Measurements from ENCODE around the gene IFI27L1. TPM values are rescaled to one million over a fixed set of nuclear protein-coding genes. Genes with fewer than 3 reads are reported as not detected.

Gene IFI27L1
- total RNA-seq, 1 experiment from 2014 or later = 19.6 TPM

DNA sequence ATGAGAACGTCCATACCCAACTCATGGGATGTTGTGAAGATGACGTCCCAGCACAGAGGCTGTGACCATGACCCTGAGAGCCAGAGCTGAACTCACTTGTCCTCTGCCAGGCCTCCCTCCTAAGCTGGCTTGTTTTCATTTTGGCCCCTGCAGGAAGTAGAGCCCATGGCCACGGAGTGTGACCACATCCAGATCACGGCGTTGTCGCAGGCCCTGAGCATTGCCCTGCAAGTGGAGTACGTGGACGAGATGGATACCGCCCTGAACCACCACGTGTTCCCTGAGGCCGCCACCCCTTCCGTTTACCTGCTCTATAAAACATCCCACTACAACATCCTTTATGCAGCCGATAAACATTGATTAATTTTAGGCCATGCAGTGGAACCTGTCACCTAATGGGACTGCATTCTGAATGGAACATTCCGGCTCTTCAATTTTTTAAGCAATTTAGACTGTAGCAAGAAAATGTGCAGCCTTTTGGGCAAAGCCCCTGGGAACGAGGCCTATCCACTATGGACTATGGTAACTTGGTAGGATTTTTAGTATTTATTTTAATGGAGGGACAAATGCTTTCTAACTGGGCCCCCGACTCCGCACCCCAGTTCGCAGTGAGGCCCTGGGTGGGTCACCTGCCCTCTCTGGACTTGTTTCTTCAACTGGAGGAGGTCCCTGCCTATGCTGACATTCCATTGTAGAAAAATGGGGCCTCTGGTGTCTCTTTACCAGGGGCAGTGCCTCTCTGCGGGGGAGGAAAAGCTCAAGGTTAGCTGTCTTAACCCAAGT, 35.4 kb upstream of the IFI27L1 start:
- TF ChIP-seq, protein P1, sequence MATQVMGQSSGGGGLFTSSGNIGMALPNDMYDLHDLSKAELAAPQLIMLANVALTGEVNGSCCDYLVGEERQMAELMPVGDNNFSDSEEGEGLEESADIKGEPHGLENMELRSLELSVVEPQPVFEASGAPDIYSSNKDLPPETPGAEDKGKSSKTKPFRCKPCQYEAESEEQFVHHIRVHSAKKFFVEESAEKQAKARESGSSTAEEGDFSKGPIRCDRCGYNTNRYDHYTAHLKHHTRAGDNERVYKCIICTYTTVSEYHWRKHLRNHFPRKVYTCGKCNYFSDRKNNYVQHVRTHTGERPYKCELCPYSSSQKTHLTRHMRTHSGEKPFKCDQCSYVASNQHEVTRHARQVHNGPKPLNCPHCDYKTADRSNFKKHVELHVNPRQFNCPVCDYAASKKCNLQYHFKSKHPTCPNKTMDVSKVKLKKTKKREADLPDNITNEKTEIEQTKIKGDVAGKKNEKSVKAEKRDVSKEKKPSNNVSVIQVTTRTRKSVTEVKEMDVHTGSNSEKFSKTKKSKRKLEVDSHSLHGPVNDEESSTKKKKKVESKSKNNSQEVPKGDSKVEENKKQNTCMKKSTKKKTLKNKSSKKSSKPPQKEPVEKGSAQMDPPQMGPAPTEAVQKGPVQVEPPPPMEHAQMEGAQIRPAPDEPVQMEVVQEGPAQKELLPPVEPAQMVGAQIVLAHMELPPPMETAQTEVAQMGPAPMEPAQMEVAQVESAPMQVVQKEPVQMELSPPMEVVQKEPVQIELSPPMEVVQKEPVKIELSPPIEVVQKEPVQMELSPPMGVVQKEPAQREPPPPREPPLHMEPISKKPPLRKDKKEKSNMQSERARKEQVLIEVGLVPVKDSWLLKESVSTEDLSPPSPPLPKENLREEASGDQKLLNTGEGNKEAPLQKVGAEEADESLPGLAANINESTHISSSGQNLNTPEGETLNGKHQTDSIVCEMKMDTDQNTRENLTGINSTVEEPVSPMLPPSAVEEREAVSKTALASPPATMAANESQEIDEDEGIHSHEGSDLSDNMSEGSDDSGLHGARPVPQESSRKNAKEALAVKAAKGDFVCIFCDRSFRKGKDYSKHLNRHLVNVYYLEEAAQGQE (IDR thresholded peaks at IDR 0.05; ENCODE audit: insufficient read depth in 1 of 2, low read depth in 2 of 2, low read length in 1 of 2) = no peak
- Histone ChIP-seq H3K4me3 (ENCODE audit: low read depth in 2 of 2, low read length in 2 of 2) (no peak overlapping the region), H3K9me3 (ENCODE audit: control insufficient read depth, insufficient read depth, low read depth, low read length) (no peaks in the 10 kb centered on the region), H3K4me1 (ENCODE audit: control insufficient read depth, insufficient read depth, low read length) (no peaks in the 10 kb centered on the region), H3K27ac (ENCODE audit: low read length) (no peak overlapping the region), H3K27me3 (ENCODE audit: control insufficient read depth, insufficient read depth, low read length) (no peaks in the 10 kb centered on the region), H3K36me3 (ENCODE audit: control insufficient read depth, insufficient read depth, low read length) (no peaks in the 10 kb centered on the region; the same call in 1 of the 2 replicates)
- in situ Hi-C loops (cut with HindIII; ENCODE audit: low pct_unique_long_range_greater_than_20kb, low sequenced_read_pairs) = no loop called here
- no peak for DNase-seq (ENCODE audit: low read depth, low spot score)
- intact Hi-C loops (cut with micrococcal nuclease; ENCODE audit: unreplicated experiment) = no loop called here
- CTCF ChIA-PET = no interaction called here
- BruUV-seq (replicated peaks) = no TSS peak
- no peak for ATAC-seq
- POLR2A ChIA-PET = no interaction called here

DNA sequence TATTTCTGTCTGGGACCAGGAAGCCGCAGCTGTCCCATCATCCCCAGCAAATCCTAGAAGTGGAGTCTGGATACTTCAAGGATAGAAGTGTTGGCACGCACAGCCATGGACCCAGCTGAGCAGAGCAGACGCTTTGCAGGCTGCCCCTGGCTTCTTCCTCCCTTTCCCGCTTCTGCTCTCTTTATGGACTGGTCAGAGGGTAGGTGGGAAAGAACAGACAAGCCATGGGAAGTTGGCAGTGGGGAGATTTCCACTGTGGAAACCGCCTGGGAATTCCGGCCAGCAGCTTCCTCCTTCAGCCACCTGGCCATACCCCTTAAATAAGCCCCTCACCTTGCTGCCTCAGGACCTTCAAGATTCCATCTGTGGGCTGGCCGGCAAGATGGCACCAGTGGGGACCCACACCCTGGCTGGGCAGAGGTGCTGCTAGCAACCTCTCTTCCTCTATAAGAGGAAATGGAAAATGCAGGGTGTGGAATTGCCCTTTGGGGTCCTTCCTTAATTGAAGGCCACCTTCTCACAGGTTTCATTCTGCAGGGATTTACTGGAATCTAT, 34.3 kb upstream of the IFI27L1 start:
- ChIA-PET CTCF (no interaction called here), POLR2A (no interaction called here)
- ATAC-seq (no peak), DNase-seq (ENCODE audit: low read depth, low spot score) (no peak)
- TF ChIP-seq, protein P2, sequence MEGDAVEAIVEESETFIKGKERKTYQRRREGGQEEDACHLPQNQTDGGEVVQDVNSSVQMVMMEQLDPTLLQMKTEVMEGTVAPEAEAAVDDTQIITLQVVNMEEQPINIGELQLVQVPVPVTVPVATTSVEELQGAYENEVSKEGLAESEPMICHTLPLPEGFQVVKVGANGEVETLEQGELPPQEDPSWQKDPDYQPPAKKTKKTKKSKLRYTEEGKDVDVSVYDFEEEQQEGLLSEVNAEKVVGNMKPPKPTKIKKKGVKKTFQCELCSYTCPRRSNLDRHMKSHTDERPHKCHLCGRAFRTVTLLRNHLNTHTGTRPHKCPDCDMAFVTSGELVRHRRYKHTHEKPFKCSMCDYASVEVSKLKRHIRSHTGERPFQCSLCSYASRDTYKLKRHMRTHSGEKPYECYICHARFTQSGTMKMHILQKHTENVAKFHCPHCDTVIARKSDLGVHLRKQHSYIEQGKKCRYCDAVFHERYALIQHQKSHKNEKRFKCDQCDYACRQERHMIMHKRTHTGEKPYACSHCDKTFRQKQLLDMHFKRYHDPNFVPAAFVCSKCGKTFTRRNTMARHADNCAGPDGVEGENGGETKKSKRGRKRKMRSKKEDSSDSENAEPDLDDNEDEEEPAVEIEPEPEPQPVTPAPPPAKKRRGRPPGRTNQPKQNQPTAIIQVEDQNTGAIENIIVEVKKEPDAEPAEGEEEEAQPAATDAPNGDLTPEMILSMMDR (IDR thresholded peaks at IDR 0.05) = no peak
- TF ChIP-seq, protein P1 (IDR thresholded peaks at IDR 0.05; ENCODE audit: insufficient read depth in 1 of 2, low read depth in 2 of 2, low read length in 1 of 2) = no peak
- no peak for TF ChIP-seq SIN3A (IDR thresholded peaks at IDR 0.05; ENCODE audit: borderline replicate concordance, insufficient read depth, low read depth, low read length)
- BruUV-seq (replicated peaks) = no TSS peak
- Histone ChIP-seq H3K27ac (ENCODE audit: low read length) (no peak overlapping the region), H3K4me1 (ENCODE audit: control insufficient read depth, insufficient read depth, low read length) (no peaks in the 10 kb centered on the region), H3K36me3 (ENCODE audit: control insufficient read depth, insufficient read depth, low read length) (no peaks in the 10 kb centered on the region; the same call in 1 of the 2 replicates), H3K9me3 (ENCODE audit: control insufficient read depth, insufficient read depth, low read depth, low read length) (no peaks in the 10 kb centered on the region), H3K27me3 (ENCODE audit: control insufficient read depth, insufficient read depth, low read length) (no peaks in the 10 kb centered on the region), H3K4me3 (ENCODE audit: low read depth in 2 of 2, low read length in 2 of 2) (no peak overlapping the region)
- intact Hi-C loops (cut with micrococcal nuclease; ENCODE audit: unreplicated experiment) (no loop called here), in situ Hi-C loops (cut with HindIII; ENCODE audit: low pct_unique_long_range_greater_than_20kb, low sequenced_read_pairs) (no loop called here)

Data from Panc1 (cell line).